ENCODE data around the gene NHLRC4. TPM values are rescaled to one million over a fixed set of nuclear protein-coding genes. Genes with fewer than 3 reads are reported as not detected.

Gene NHLRC4
- total and polyA plus RNA-seq, 9 of the 15 experiments (the other 6 are each of a cell fraction or from before 2014, with no cell fraction given): 0.24 to 3.7 (median 1.3) TPM; not detected in 2

GRCh38 chr16:576197-576822 is 9.5 kb downstream of the NHLRC4 start:
- no TSS peak for BruUV-seq (replicated peaks)
- in situ Hi-C loops (cut with MboI) (loop anchor here (5.0 kb wide), 1 partner anchor 91 kb away; the partner anchor contains the start of gene RHOT2), intact Hi-C loops (cut with micrococcal nuclease) (loop anchor here (5.0 kb wide), 1 partner anchor 91 kb away; the partner anchor contains the start of gene RHOT2)
- no peak for TF ChIP-seq ATF2 (CRISPR knock-in tag; IDR thresholded peaks at IDR 0.05)
- no peak for TF ChIP-seq MITF (IDR thresholded peaks at IDR 0.05)
- peak; percentile 12 for TF ChIP-seq RBFOX2 (IDR thresholded peaks at IDR 0.05; ENCODE audit: low read depth, low read length)
- peak; percentile 25; the same call in 1 of the 2 replicates for TF ChIP-seq ZFX (CRISPR knock-in tag; IDR thresholded peaks at IDR 0.05)
- peak; percentile 61 for TF ChIP-seq POLR2G (IDR thresholded peaks at IDR 0.05; ENCODE audit: low read depth, low read length)
- H3K9ac ChIP-seq (ENCODE audit: insufficient read depth in 1 of 2, low read depth in 2 of 2, low read length in 2 of 2): peak overlapping the region in 1 of 2 experiments; percentile 79; a peak in 2 of 4 replicates
- peaks cover 9% of the 10 kb centered on the region; the same call in 2 of the 3 replicates for H3K79me2 ChIP-seq (ENCODE audit: control insufficient read depth, insufficient read depth, low read length)
- peaks cover 26% of the 10 kb centered on the region; the same call in 2 of the 3 replicates for H3K36me3 ChIP-seq (ENCODE audit: control insufficient read depth, insufficient read depth, low read length)
- no peak for ATAC-seq
- peaks cover 0 to 89% of the 10 kb centered on the region in 2 experiments; a peak in 4 of 5 replicates for H3K4me1 ChIP-seq (replicated peaks in 1 of 2; ENCODE audit: control insufficient read depth in 2 of 2, insufficient read depth in 2 of 2, low read length in 2 of 2)
- H3K4me3 ChIP-seq: no peak overlapping the region
- H3K27me3 ChIP-seq (ENCODE audit: control insufficient read depth in 2 of 2, insufficient read depth in 2 of 2, low read length in 2 of 2): no peaks in the 10 kb centered on the region
- CTCF ChIA-PET (ENCODE audit: low intra/inter-chr PET ratio): no interaction called here
- POLR2A ChIA-PET: interaction anchor here (0.6 to 1.7 kb wide), 7 partner anchors 9 to 209 kb away, joined by 3 to 8 read pairs (median 4); partner anchors contain the start of genes NHLRC4 and WFIKKN1
- 77% methylated on average over 16 of the region's 21 CpGs for WGBS (ENCODE audit: insufficient coverage, low coverage, missing lambda C conversion rate)
- no peak for DNase-seq (ENCODE audit: extremely low read depth in 1 of 4, low spot score in 3 of 4)
- H2AFZ ChIP-seq (ENCODE audit: low read depth, low read length): no peak overlapping the region
- no peak overlapping the region for H3K4me2 ChIP-seq (ENCODE audit: insufficient read depth, low read length)
- H3K27ac ChIP-seq (ENCODE audit: extremely low read depth, low read depth, low read length): no peak overlapping the region
- no peaks in the 10 kb centered on the region for H3K9me3 ChIP-seq (replicated peaks; ENCODE audit: control insufficient read depth, insufficient read depth, low read depth, low read length)
- H4K20me1 ChIP-seq (replicated peaks; ENCODE audit: control insufficient read depth, insufficient read depth, low read length): peaks cover 9% of the 10 kb centered on the region
- H3K9me1 ChIP-seq (ENCODE audit: control insufficient read depth, insufficient read depth, low read length): peaks cover 3% of the 10 kb centered on the region
- no peak for FAIRE-seq
